Nephron progenitor cell (in vitro differentiated cells): Measurements from ENCODE around the gene KHDC4.

ENCODE experiments used
- DNase-seq: peaks from one replicate; pipeline ENCODE4 v3.0.0; 2021
- H3K27ac Mint-ChIP-seq: 2 replicates; pipeline ENCODE4 v1.8.0; 2021; ENCODE audit warnings: mild to moderate bottlenecking, moderate library complexity, mixed read lengths
- H3K27me3 Mint-ChIP-seq: 2 replicates; pipeline ENCODE4 v1.8.0; 2021; ENCODE audit warnings: mild to moderate bottlenecking, low read depth, mixed read lengths; ENCODE audit not compliant: poor library complexity
- H3K36me3 Mint-ChIP-seq: 2 replicates; pipeline ENCODE4 v1.8.0; 2021; ENCODE audit warnings: low read depth, mixed read lengths
- H3K4me1 Mint-ChIP-seq: 2 replicates; pipeline ENCODE4 v1.8.0; 2021; ENCODE audit warnings: mixed read lengths
- H3K4me3 Mint-ChIP-seq: 2 replicates; pipeline ENCODE4 v1.8.0; 2021; ENCODE audit warnings: mild to moderate bottlenecking, moderate library complexity, mixed read lengths
- H3K9me3 Mint-ChIP-seq: 2 replicates; pipeline ENCODE4 v1.8.0; 2021; ENCODE audit warnings: mild to moderate bottlenecking, moderate library complexity, mixed read lengths
- TF ChIP-seq, protein P1 (sequence below): fragments of 200-600 bp; sonication (generic); IDR thresholded peaks from 2 replicates; pipeline ENCODE4 v1.5.0; 2021; ENCODE audit warnings: antibody characterized with exemption

Gene KHDC4

DNA sequence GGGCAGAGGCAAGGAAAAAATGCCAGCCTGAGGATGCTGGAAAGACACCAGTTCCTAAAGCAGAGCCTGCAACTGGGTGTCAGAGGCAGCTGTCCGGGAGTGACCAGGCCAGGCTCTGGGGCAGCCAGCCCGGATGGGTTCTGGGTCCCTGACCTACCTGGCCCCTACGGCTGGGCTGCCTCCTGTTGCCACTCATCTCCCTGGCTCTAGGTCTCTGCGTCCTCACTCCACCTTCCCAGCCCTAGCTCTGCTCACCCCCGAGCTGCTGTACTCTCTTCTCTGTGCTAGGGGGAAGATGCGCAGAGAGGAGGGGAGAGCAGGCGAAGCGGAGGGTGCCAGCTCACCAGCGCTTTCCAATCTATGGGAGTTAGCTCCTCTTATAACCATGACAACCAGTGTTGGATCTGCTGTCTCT lies 35.2 kb upstream of the KHDC4 start:
- H3K27me3 Mint-ChIP-seq, result no peaks in the 10 kb centered on the region
- peak overlapping the region; percentile 44 for H3K4me3 Mint-ChIP-seq
- no peak for DNase-seq
- TF ChIP-seq, protein P1, sequence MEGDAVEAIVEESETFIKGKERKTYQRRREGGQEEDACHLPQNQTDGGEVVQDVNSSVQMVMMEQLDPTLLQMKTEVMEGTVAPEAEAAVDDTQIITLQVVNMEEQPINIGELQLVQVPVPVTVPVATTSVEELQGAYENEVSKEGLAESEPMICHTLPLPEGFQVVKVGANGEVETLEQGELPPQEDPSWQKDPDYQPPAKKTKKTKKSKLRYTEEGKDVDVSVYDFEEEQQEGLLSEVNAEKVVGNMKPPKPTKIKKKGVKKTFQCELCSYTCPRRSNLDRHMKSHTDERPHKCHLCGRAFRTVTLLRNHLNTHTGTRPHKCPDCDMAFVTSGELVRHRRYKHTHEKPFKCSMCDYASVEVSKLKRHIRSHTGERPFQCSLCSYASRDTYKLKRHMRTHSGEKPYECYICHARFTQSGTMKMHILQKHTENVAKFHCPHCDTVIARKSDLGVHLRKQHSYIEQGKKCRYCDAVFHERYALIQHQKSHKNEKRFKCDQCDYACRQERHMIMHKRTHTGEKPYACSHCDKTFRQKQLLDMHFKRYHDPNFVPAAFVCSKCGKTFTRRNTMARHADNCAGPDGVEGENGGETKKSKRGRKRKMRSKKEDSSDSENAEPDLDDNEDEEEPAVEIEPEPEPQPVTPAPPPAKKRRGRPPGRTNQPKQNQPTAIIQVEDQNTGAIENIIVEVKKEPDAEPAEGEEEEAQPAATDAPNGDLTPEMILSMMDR, result no peak
- no peaks in the 10 kb centered on the region for H3K9me3 Mint-ChIP-seq
- peak overlapping the region; percentile 98 for H3K27ac Mint-ChIP-seq
- H3K4me1 Mint-ChIP-seq, result peaks cover 94% of the 10 kb centered on the region
- peaks cover 25% of the 10 kb centered on the region for H3K36me3 Mint-ChIP-seq

DNA sequence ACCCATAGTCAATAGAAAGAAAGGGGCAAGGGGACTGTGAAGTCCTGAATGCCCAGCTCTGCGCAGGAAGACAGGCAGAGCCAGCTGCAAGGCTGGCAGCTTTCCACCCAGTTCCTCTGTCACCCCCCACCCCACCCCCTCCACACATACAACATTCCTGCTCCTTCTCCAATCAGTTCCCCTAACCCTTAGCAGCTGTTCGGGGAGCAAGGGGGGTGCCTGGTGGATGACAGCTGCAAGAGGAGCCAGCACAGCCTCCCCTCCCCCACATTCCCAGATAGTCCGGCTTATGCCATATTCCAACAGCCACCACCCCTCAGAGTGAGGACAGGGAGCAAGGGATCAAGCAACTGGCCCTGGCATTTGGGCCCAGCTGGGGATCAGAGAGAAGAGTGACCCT lies 34.5 kb upstream of the KHDC4 start:
- peak overlapping the region; percentile 52 for H3K4me3 Mint-ChIP-seq

DNA sequence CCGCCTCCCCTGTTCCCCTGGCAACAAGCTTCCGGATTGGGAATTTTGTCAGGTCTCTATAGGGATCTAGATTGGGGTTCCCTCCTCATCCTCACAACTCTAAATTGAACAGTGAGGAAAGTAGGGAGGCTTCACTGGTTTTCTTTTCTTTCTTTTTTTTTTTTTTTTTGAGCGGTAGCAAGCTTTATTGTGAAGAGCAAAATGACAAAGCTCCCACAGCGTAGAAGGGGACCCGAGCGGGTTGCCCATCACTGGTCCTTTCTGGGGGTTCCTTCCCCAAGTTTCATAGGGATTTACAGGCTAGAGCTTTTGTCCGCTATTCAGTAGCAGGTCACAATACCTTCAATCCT lies 33.8 kb upstream of the KHDC4 start:
- Mint-ChIP-seq H3K27ac (peak overlapping the region; percentile 96), H3K4me3 (peak overlapping the region; percentile 52), H3K27me3 (no peaks in the 10 kb centered on the region), H3K4me1 (peaks cover 81% of the 10 kb centered on the region), H3K36me3 (peaks cover 29% of the 10 kb centered on the region), H3K9me3 (no peaks in the 10 kb centered on the region)
- TF ChIP-seq, protein P1, result no peak
- no peak for DNase-seq

More for the DNA sequence above, 34.5 kb upstream of the KHDC4 start:
- H3K36me3 Mint-ChIP-seq, result peaks cover 29% of the 10 kb centered on the region
- TF ChIP-seq, protein P1, result no peak
- peaks cover 87% of the 10 kb centered on the region for H3K4me1 Mint-ChIP-seq
- DNase-seq, result no peak
- H3K9me3 Mint-ChIP-seq, result no peaks in the 10 kb centered on the region
- no peaks in the 10 kb centered on the region for H3K27me3 Mint-ChIP-seq
- peak overlapping the region; percentile 96 for H3K27ac Mint-ChIP-seq

DNA sequence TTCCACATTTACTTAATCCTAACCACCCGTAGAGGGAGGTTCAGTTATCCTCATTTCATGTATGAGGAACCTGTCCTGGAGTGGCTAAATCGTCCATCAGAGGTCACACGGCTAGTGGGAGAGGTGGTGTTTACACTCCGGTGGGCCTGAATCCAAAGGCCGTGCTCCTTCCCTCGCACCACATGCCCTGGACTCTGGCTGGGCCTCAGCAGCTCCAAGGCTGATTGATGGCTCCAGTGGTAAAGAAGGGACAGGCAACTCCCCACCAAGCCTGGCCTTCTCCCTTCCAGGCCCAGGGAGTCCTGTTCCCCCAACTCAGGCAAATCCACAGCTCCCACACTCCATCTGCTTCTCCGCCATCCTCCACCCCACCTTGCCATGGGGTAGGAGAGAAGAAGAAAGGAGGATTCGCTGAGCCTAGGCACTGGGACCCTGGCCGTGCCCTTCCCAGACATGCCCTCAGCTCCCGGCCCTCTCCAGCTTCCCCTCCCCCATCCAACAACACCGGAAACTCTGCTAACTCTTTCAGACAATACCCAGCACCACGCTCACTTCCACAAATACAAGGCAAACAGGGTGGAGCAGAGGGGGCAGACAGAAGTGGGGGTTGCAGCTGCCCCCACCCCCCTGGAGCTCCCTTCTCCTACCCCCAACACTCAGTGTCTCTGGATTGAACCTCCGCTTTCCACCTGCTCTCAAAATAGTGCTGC lies 33.3 kb upstream of the KHDC4 start:
- Mint-ChIP-seq H3K36me3 (peaks cover 33% of the 10 kb centered on the region), H3K4me3 (peak overlapping the region; percentile 52)

DNA sequence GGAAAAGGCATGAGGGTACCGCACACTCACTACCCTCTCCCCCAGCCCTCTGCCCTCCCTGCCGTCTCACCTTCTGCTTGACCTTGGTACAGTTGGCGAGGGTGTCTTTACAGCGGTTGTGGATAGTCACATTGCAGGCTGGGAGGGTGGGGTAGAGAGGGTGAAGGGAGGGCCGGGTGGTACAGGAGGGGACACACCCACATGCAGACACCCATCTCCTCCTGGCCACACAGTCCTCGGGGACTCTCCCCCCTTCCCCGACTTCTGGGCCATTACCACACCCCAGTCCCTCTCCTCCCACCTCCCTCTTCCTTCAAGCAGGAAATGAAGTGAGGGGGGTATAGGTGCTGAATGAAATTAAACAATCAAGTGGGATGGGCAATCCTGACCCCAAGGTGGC lies 32.5 kb upstream of the KHDC4 start:
- Mint-ChIP-seq H3K4me3 (peak overlapping the region; percentile 52), H3K4me1 (peaks cover 70% of the 10 kb centered on the region), H3K27me3 (no peaks in the 10 kb centered on the region), H3K27ac (peak overlapping the region; percentile 96), H3K9me3 (no peaks in the 10 kb centered on the region), H3K36me3 (peaks cover 38% of the 10 kb centered on the region)
- DNase-seq, result no peak
- TF ChIP-seq, protein P1, result no peak

More for the DNA sequence above, 33.3 kb upstream of the KHDC4 start:
- DNase-seq, result peak; percentile 40
- Mint-ChIP-seq H3K4me1 (peaks cover 75% of the 10 kb centered on the region), H3K9me3 (no peaks in the 10 kb centered on the region), H3K27me3 (no peaks in the 10 kb centered on the region), H3K27ac (peak overlapping the region; percentile 96)
- TF ChIP-seq, protein P1, result no peak

DNA sequence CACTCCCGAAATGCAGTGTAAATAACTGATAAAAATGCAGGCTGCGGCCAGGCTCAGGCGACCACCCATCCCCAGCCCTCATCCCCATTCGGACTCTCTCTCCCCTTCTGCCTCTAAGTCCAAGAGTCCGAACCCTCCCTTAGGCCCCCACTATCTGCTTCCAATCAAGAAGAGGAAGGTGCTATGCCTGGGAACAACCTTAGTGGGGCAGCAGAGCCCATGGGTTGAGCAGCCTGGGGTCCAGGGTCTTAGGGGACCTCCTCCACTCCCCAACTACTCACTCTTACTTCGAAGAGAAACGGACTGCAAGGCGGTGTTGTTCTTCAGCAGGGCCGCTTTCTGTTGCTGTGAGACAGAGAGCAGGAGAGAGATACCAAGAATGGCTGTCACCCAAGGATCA lies 31.9 kb upstream of the KHDC4 start:
- H3K4me3 Mint-ChIP-seq, result peak overlapping the region; percentile 35
- H3K27me3 Mint-ChIP-seq, result no peaks in the 10 kb centered on the region
- no peak for DNase-seq
- TF ChIP-seq, protein P1, result no peak
- H3K4me1 Mint-ChIP-seq, result peaks cover 70% of the 10 kb centered on the region
- H3K27ac Mint-ChIP-seq, result peak overlapping the region; percentile 96
- H3K9me3 Mint-ChIP-seq, result no peaks in the 10 kb centered on the region
- H3K36me3 Mint-ChIP-seq, result peaks cover 42% of the 10 kb centered on the region
